GM12878 (cell line): Measurements from ENCODE around the gene ADAMTS7. TPM values are rescaled to one million over a fixed set of nuclear protein-coding genes. Genes with fewer than 3 reads are reported as not detected.

Experiments
- ATAC-seq: fragments of 200-7000 bp; cut with Tn5 transposase; 3 replicates; pipeline ENCODE4 v1.9.1; 2020; ENCODE audit warnings: mild to moderate bottlenecking, moderate library complexity
- BruUV-seq: library from RNA; stranded (reverse); fragments of 400-500 nt; replicated peaks from 2 replicates; lab custom pipeline; 2021; lab: Mats Ljungman, UMichigan
- CTCF ChIA-PET: fragments of 300-600 bp; sonication (Branson Sonifier 250); formaldehyde crosslinking; extraction: SDS; loops from one replicate; lab custom pipeline; 2021; ENCODE audit warnings: inconsistent platforms; lab: Yijun Ruan, JAX
- POLR2A ChIA-PET: fragments of 350-600 bp; formaldehyde crosslinking; extraction: SDS; loops from one replicate; lab custom pipeline; 2021; ENCODE audit warnings: inconsistent platforms; lab: Charles Lee
- RAD21 ChIA-PET: fragments of 300-600 bp; sonication (Branson Sonifier 250); formaldehyde crosslinking; loops from one replicate; lab custom pipeline; 2023; ENCODE audit warnings: antibody characterized with exemption; ENCODE audit not compliant: unreplicated experiment; lab: Charles Lee
- SMC1A ChIA-PET: fragments of 300-600 bp; sonication (Branson Sonifier 250); formaldehyde crosslinking; loops from one replicate; lab custom pipeline; 2023; ENCODE audit not compliant: unreplicated experiment, uncharacterized antibody; lab: Charles Lee
- DNase-seq: peaks from one replicate; pipeline ENCODE4 v3.0.0-alpha.2; 2011; ENCODE audit warnings: low read depth, low spot score
- FAIRE-seq: peaks from 3 replicates; lab custom pipeline; 2011; peaks lifted over from hg19 to GRCh38; lab: Jason Lieb, UNC
- H2AFZ ChIP-seq: 2 replicates; pipeline ENCODE4 v1.6.0; 2011; ENCODE audit warnings: low read depth, low read length, control low read depth; ENCODE audit not compliant: control insufficient read depth
- H3K27ac ChIP-seq: 2 replicates; pipeline ENCODE4 v1.5.1; 2011; ENCODE audit warnings: control low read depth; ENCODE audit not compliant: control insufficient read depth, insufficient read depth
- H3K27me3 ChIP-seq, 2 experiments: replicated peaks in 1 of 2; 2 replicates each; pipeline versions ENCODE4 v1.6.0 to v1.6.1; 2011; ENCODE audit warnings: low read length in 1 of 2; ENCODE audit not compliant: control insufficient read depth in 2 of 2, insufficient read depth in 2 of 2
- H3K36me3 ChIP-seq, 2 experiments: 2 replicates each; pipeline ENCODE4 v1.5.1; 2011; ENCODE audit warnings: low read length in 1 of 2; ENCODE audit not compliant: control insufficient read depth in 2 of 2, insufficient read depth in 2 of 2
- H3K4me1 ChIP-seq: 2 replicates; pipeline ENCODE4 v1.6.1; 2011; ENCODE audit warnings: mild to moderate bottlenecking, low read length, moderate library complexity, mixed read lengths; ENCODE audit not compliant: control insufficient read depth, insufficient read depth
- H3K4me2 ChIP-seq: 2 replicates; pipeline ENCODE4 v1.6.0; 2011; ENCODE audit warnings: control low read depth; ENCODE audit not compliant: control insufficient read depth, insufficient read depth
- H3K4me3 ChIP-seq: fragments of 200-600 bp; sonication (generic); 2 replicates; pipeline ENCODE4 v1.5.1; 2016
- H3K79me2 ChIP-seq: 2 replicates; pipeline ENCODE4 v1.6.0; 2011; ENCODE audit warnings: low read length; ENCODE audit not compliant: control insufficient read depth, insufficient read depth
- H3K9ac ChIP-seq: 2 replicates; pipeline ENCODE4 v1.8.0; 2011; ENCODE audit warnings: low read length, control low read depth, mixed read lengths; ENCODE audit not compliant: control insufficient read depth, insufficient read depth
- H3K9me3 ChIP-seq: replicated peaks from 3 replicates; pipeline ENCODE4 v1.5.1; 2011; ENCODE audit warnings: mild to moderate bottlenecking, low read length; ENCODE audit not compliant: control insufficient read depth, insufficient read depth
- H4K20me1 ChIP-seq: 2 replicates; pipeline ENCODE4 v1.6.0; 2011; ENCODE audit not compliant: control insufficient read depth, insufficient read depth
- CBX5 ChIP-seq: sonication (generic); IDR thresholded peaks from 2 replicates; pipeline ENCODE4 v1.6.1; 2016; ENCODE audit warnings: low read depth, moderate library complexity, mild to moderate bottlenecking, inconsistent platforms
- FOXK2 ChIP-seq: fragments of 450-650 bp; IDR thresholded peaks from 2 replicates; pipeline ENCODE4 v1.6.1; 2017; ENCODE audit warnings: mild to moderate bottlenecking, moderate library complexity
- MTA2 ChIP-seq: fragments of 450-650 bp; IDR thresholded peaks from 2 replicates; pipeline ENCODE4 v1.6.1; 2016; ENCODE audit warnings: low read depth, mild to moderate bottlenecking, moderate library complexity
- MXI1 ChIP-seq: fragments of 150-350 bp; IDR thresholded peaks from 2 replicates; pipeline ENCODE4 v1.6.1; 2011; ENCODE audit warnings: low read depth, mild to moderate bottlenecking, inconsistent platforms, low read length, improper control_type of control experiment
- POLR2A ChIP-seq: IDR thresholded peaks from 2 replicates; pipeline ENCODE4 v1.6.1; 2011; ENCODE audit warnings: low read depth, mild to moderate bottlenecking, low read length
- POLR2AphosphoS2 ChIP-seq: IDR thresholded peaks from 2 replicates; pipeline ENCODE4 v1.6.1; 2011; ENCODE audit warnings: low read depth, mild to moderate bottlenecking, low read length, improper control_type of control experiment, moderate library complexity
- RAD21 ChIP-seq: IDR thresholded peaks from 2 replicates; pipeline ENCODE4 v1.6.1; 2011; ENCODE audit warnings: mild to moderate bottlenecking, low read depth, low read length, moderate library complexity; ENCODE audit not compliant: insufficient read depth
- SMARCA5 ChIP-seq: fragments of 450-650 bp; IDR thresholded peaks from 2 replicates; pipeline ENCODE4 v1.6.1; 2017; ENCODE audit warnings: mild to moderate bottlenecking
- WGBS: methylation state at CpG from one replicate; pipeline ENCODE4 v1.1.6; 2016; ENCODE audit warnings: low lambda C conversion rate; ENCODE audit not compliant: insufficient replicate concordance, insufficient coverage; ENCODE audit errors: missing lambda C conversion rate; 5-methylcytosine and 5-hydroxymethylcytosine counted together
- in situ Hi-C: fragments of 300-500 bp; cut with MboI; formaldehyde crosslinking; loops from 9 replicates; pipeline ENCODE4 v1.14.3; 2018; ENCODE audit warnings: mixed read lengths
- intact Hi-C: fragments of 100-400 bp; cut with micrococcal nuclease; formaldehyde crosslinking; loops from one replicate; pipeline ENCODE4 v1.14.2; 2022; ENCODE audit not compliant: unreplicated experiment
- polyA plus RNA-seq, 11 experiments: library from polyadenylated mRNA; depleted of rRNA in 4 of 11; unstranded in 6 of 11; stranded (reverse) in 5 of 11; fragments of >200 nt; fragmentation: Nextera tagmentation in 4 of 11; fragmentation: Illumina TruSeq in 1 of 11; extraction: Ambion mirVana in 4 of 11; extraction: Trizol in 1 of 11; gene quantifications; 1 replicate in 1 of 11; 2 replicates in 10 of 11; pipeline versions ENCODE4 v1.2.1 to v1.2.3, GENCODE V29; 2011 to 2016; ENCODE audit warnings: inconsistent platforms in 2 of 11, missing spikeins in 2 of 11, low read depth in 1 of 11
- total RNA-seq, 4 experiments: library from RNA; depleted of rRNA in 3 of 4; stranded (reverse); fragments of >200 nt in 3 of 4; fragmentation: Illumina TruSeq in 1 of 4; extraction: Trizol in 1 of 4; gene quantifications; 2 replicates each; pipeline versions ENCODE4 v1.2.1 to v1.2.3, GENCODE V29; 2013 to 2021
- TF ChIP-seq, protein P1 (sequence below): fragments of 450-650 bp; IDR thresholded peaks from 2 replicates; pipeline ENCODE4 v1.6.1; 2018; ENCODE audit warnings: borderline replicate concordance, mild to moderate bottlenecking; ENCODE audit not compliant: partially characterized antibody
- TF ChIP-seq, protein P2 (sequence below): fragments of 450-650 bp; IDR thresholded peaks from 2 replicates; pipeline ENCODE4 v1.6.1; 2016; ENCODE audit warnings: mild to moderate bottlenecking, moderate library complexity, borderline replicate concordance
- TF ChIP-seq, protein P3 (sequence below): IDR thresholded peaks from 2 replicates; pipeline ENCODE4 v1.6.1; 2011; ENCODE audit warnings: borderline replicate concordance, low read depth, mild to moderate bottlenecking, moderate library complexity, mixed read lengths, low read length; ENCODE audit not compliant: insufficient read depth; ENCODE audit errors: extremely low read length
- TF ChIP-seq, protein P4 (sequence below): IDR thresholded peaks from 2 replicates; pipeline ENCODE4 v1.6.1; 2012; ENCODE audit warnings: low read depth, low read length, improper control_type of control experiment
- TF ChIP-seq, protein P5 (sequence below): fragments of 450-650 bp; IDR thresholded peaks from 2 replicates; pipeline ENCODE4 v1.6.1; 2018; ENCODE audit warnings: mild to moderate bottlenecking, low read depth, moderate library complexity; ENCODE audit not compliant: partially characterized antibody

Gene ADAMTS7
- total and polyA plus RNA-seq, 10 of the 15 experiments (the other 5 are each of a cell fraction or from before 2014, with no cell fraction given): 0.03 to 0.28 (median 0.06) TPM; not detected in 6

DNA sequence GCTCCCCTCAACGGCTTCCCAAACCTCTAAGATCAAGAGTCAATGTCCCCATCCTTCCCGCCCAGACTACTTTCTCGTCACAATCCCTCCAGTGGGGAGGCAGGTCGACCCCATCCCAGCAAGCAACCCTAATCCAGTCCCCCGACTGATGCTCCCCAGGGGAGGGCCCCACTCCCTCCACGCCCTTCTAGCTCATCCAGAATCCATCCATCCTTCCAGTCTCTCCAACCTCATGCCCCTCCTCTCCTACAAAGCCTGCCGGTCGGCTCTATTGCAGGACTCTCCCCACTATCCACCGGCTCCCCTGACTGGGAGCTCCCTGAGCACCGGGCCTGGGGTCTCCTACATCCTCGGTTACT is 1.3 kb downstream of the ADAMTS7 start:
- peaks cover 6% of the 10 kb centered on the region; the same call in 1 of the 3 replicates for H3K9me3 ChIP-seq
- no peak for DNase-seq
- TF ChIP-seq, protein P1, sequence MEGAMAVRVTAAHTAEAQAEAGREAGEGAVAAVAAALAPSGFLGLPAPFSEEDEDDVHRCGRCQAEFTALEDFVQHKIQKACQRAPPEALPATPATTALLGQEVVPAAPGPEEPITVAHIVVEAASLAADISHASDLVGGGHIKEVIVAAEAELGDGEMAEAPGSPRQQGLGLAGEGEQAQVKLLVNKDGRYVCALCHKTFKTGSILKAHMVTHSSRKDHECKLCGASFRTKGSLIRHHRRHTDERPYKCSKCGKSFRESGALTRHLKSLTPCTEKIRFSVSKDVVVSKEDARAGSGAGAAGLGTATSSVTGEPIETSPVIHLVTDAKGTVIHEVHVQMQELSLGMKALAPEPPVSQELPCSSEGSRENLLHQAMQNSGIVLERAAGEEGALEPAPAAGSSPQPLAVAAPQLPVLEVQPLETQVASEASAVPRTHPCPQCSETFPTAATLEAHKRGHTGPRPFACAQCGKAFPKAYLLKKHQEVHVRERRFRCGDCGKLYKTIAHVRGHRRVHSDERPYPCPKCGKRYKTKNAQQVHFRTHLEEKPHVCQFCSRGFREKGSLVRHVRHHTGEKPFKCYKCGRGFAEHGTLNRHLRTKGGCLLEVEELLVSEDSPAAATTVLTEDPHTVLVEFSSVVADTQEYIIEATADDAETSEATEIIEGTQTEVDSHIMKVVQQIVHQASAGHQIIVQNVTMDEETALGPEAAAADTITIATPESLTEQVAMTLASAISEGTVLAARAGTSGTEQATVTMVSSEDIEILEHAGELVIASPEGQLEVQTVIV: no peak
- TF ChIP-seq CBX5: no peak
- TF ChIP-seq, protein P2, sequence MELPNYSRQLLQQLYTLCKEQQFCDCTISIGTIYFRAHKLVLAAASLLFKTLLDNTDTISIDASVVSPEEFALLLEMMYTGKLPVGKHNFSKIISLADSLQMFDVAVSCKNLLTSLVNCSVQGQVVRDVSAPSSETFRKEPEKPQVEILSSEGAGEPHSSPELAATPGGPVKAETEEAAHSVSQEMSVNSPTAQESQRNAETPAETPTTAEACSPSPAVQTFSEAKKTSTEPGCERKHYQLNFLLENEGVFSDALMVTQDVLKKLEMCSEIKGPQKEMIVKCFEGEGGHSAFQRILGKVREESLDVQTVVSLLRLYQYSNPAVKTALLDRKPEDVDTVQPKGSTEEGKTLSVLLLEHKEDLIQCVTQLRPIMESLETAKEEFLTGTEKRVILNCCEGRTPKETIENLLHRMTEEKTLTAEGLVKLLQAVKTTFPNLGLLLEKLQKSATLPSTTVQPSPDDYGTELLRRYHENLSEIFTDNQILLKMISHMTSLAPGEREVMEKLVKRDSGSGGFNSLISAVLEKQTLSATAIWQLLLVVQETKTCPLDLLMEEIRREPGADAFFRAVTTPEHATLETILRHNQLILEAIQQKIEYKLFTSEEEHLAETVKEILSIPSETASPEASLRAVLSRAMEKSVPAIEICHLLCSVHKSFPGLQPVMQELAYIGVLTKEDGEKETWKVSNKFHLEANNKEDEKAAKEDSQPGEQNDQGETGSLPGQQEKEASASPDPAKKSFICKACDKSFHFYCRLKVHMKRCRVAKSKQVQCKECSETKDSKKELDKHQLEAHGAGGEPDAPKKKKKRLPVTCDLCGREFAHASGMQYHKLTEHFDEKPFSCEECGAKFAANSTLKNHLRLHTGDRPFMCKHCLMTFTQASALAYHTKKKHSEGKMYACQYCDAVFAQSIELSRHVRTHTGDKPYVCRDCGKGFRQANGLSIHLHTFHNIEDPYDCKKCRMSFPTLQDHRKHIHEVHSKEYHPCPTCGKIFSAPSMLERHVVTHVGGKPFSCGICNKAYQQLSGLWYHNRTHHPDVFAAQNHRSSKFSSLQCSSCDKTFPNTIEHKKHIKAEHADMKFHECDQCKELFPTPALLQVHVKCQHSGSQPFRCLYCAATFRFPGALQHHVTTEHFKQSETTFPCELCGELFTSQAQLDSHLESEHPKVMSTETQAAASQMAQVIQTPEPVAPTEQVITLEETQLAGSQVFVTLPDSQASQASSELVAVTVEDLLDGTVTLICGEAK: no peak
- TF ChIP-seq, protein P3, sequence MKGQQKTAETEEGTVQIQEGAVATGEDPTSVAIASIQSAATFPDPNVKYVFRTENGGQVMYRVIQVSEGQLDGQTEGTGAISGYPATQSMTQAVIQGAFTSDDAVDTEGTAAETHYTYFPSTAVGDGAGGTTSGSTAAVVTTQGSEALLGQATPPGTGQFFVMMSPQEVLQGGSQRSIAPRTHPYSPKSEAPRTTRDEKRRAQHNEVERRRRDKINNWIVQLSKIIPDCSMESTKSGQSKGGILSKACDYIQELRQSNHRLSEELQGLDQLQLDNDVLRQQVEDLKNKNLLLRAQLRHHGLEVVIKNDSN: no peak
- TF ChIP-seq RAD21: no peak
- no peak for TF ChIP-seq POLR2A
- TF ChIP-seq POLR2AphosphoS2: no peak
- no peak for TF ChIP-seq MTA2
- no peak for TF ChIP-seq MXI1
- TF ChIP-seq, protein P4, sequence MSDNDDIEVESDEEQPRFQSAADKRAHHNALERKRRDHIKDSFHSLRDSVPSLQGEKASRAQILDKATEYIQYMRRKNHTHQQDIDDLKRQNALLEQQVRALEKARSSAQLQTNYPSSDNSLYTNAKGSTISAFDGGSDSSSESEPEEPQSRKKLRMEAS: no peak
- no peak for TF ChIP-seq FOXK2
- TF ChIP-seq SMARCA5: no peak
- TF ChIP-seq, protein P5, sequence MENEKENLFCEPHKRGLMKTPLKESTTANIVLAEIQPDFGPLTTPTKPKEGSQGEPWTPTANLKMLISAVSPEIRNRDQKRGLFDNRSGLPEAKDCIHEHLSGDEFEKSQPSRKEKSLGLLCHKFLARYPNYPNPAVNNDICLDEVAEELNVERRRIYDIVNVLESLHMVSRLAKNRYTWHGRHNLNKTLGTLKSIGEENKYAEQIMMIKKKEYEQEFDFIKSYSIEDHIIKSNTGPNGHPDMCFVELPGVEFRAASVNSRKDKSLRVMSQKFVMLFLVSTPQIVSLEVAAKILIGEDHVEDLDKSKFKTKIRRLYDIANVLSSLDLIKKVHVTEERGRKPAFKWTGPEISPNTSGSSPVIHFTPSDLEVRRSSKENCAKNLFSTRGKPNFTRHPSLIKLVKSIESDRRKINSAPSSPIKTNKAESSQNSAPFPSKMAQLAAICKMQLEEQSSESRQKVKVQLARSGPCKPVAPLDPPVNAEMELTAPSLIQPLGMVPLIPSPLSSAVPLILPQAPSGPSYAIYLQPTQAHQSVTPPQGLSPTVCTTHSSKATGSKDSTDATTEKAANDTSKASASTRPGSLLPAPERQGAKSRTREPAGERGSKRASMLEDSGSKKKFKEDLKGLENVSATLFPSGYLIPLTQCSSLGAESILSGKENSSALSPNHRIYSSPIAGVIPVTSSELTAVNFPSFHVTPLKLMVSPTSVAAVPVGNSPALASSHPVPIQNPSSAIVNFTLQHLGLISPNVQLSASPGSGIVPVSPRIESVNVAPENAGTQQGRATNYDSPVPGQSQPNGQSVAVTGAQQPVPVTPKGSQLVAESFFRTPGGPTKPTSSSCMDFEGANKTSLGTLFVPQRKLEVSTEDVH: no peak
- TF ChIP-seq, all 136 proteins: peak for 0
- ChIA-PET RAD21 (no interaction called here), POLR2A (no interaction called here), SMC1A (no interaction called here), CTCF (interaction anchor here (1.0 kb wide), 1 partner anchor 54 kb away, joined by 3 read pairs; no protein-coding TSS in a partner anchor)
- Histone ChIP-seq H4K20me1 (no peaks in the 10 kb centered on the region), H3K4me2 (no peak overlapping the region), H3K4me1 (peaks cover 7% of the 10 kb centered on the region; the same call in 1 of the 2 replicates), H3K79me2 (no peaks in the 10 kb centered on the region), H3K27me3 (peaks cover 7 to 8% of the 10 kb centered on the region in 2 experiments), H2AFZ (no peak overlapping the region), H3K27ac (no peak overlapping the region), H3K9ac (no peak overlapping the region), H3K36me3 (no peaks in the 10 kb centered on the region), H3K4me3 (no peak overlapping the region)
- in situ Hi-C loops (no loop called here), intact Hi-C loops (no loop called here)
- BruUV-seq: no TSS peak
- ATAC-seq (no peak), FAIRE-seq (no peak)
- WGBS: 38% methylated on average over 11 of the region's 11 CpGs
